HG03558 (cell line): ENCODE results near the gene MTUS2.

ENCODE experiments used
- ATAC-seq: cut with Tn5 transposase; IDR thresholded peaks from one replicate; pipeline ENCODE4 v1.9.1; 2021; ENCODE audit warnings: moderate number of reproducible peaks; ENCODE audit not compliant: unreplicated experiment; ENCODE audit errors: extremely low read depth

Gene MTUS2

GRCh38 chr13:29509999-29510589 lies 690.0 kb downstream of the MTUS2 start:
- ATAC-seq, result no peak

DNA sequence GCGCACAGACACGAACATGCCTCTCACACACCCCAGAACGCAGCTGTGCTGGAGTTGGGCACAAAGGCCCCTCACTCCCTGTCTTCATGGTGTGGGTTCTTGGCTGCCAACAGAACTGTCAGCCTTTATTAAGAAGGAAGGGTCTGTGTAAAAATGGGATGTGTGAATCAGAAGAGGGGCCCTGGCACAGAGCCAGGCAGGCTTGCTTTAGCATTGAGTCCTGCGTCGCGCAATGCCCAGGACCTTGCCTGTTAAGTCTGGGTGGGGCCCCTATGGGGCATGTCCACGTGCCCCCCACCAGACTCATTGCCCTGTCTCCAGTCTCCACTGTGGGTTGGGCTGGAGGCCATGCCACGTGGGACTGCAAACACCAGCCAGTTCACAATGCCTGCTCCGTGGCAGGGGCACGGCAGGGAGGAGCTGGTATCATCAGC lies 690.5 kb downstream of the MTUS2 start:
- no peak for ATAC-seq

GRCh38 chr13:29511106-29511796 lies 691.1 kb downstream of the MTUS2 start:
- ATAC-seq, result no peak

- ATAC-seq, result no peak
These were observed 691.8 kb downstream of the MTUS2 start for GRCh38 chr13:29511980-29512379.

GRCh38 chr13:29513002-29513980 lies 693.2 kb downstream of the MTUS2 start:
- no peak for ATAC-seq

DNA sequence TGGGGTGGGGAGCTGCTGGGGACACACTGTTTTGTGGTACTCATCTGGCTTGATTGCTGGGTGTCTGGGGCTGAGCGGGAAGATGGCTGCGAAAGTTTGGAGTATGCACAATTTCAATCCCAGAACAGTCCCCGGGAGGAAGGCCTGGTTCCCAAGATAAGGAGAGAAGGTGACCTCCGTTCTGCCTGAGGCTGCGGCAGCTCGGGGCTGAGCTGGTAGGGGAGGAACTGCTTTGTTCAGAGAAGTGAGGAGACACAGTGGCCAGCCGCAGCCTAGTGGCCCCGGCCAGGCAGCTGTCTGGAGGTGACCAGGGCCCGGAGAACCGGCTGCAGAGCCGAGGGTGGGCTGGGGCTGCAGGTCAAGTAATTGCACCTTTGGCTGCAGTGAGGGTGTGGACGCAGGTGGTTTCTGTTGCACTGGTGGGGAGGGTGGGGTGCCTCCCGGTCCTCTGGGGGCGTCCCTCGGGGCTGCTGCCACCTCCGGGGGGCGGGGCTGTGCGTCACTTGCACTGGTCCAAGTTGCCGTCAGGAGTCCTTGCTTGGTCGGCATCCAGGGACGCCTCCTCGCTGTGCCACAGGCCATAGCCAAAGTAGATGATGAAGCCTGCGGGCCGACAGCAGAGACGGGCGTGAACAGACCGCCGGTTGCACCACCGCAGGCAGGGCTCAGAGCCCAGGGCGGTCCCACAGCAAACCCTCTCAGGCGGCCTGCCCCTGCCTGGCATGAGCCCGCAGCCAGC lies 694.0 kb downstream of the MTUS2 start:
- no peak for ATAC-seq

GRCh38 chr13:29514720-29515310 lies 694.7 kb downstream of the MTUS2 start:
- no peak for ATAC-seq

GRCh38 chr13:29515372-29515771 lies 695.2 kb downstream of the MTUS2 start:
- ATAC-seq, result no peak

DNA sequence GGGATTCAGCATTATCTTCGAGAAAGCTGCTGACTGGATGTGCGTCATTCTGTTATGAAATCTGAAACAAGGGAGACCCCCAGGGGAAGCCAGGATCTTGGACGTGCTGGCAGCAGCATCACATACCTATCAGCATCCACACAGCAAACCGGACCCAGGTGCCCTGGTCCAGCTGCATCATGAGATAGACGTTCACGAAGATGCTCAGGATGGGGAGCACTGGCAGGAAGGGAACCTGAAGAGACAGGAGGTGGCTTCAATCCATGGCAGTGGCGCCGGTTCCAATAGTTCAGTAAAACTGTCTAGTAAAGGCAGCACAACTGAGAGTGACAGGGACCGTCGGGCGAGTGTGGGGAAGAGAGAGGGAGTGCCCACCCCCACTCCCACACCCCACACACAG lies 695.9 kb downstream of the MTUS2 start:
- ATAC-seq, result no peak

GRCh38 chr13:29516880-29517279 lies 696.7 kb downstream of the MTUS2 start:
- no peak for ATAC-seq

DNA sequence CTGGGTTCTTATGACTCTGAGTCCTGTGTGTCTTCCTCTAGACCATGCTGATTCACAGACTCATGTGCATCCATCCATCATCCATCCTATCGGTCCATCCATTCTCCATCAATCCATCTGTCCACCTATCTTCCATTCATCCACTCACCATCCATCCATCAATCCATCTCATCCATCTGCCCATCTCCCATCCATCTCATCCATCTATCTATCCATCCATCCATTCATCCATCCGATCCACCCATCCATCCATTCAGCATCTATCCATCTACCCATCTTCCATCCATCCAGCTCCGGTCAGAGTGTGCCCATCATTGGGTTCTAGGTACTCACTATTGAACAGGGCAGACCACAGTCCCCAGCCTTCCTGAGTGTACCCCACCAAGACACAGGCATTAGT lies 699.8 kb downstream of the MTUS2 start:
- no peak for ATAC-seq

GRCh38 chr13:29520671-29521070 lies 700.5 kb downstream of the MTUS2 start:
- no peak for ATAC-seq

- no peak for ATAC-seq
These were observed 701.2 kb downstream of the MTUS2 start for GRCh38 chr13:29521336-29521735.

DNA sequence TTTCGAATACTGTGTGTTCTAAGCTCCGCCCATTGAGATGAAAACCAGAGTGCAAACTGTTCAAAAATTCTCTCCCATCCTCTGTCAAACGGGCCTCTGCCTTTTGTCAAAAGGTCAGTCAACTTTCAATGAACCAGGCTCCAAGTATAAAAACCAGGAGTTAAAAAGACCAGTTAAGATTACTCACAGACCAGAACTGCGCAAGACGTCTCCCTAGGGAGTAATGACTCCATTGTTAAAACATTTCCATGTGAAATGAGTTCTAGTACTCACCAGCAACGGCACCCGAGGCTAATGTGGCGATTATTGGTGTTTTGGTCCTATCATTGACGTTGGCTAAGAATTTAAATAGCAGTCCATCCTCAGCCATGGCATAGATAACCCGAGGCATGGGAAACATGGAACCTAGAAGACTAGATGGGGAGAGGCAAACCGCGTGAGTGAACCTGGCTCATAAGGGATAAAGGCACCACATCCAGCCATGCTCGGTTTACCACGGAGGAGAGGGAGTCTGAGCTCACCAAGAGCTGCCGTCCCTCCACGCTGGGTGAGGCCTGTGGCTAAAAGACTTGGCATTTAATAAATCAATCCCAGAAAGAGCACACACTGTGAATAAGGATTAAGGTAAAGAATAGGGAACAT lies 702.0 kb downstream of the MTUS2 start:
- no peak for ATAC-seq

DNA sequence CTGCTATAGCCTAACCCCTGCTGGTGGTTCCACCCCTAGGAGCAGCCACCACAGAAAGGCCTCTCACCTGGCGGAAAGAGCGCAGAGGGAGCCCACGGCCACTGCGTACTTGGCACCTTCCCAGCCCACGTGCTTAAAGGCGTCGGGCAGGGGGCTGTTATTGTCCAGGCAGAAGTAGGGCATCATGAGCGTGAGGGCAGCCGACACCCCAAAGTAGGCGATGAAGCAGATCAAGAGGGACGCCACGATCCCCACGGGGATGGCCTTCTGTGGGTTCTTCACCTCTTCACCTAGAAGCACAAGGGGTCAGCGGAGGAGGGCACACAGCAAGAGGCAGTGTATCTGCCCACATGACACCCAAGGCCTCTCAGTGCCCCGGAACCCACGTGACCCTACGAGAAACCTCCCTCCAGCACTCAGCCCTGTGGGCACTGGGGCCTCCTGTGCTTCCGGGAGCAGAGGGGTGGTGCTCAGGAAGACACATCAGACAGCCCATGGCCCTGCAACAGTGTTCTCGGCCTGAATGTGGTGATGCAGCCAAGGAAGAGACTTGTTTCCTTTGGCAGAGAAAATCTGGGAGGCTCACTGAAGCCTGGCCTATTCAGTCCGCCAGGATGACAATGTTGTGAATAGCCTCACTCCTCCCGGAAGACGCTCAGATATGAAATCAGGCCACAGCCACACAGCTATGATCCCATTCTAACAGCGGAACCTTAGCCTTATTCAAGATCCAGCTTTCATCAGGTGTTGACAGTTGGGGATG lies 703.2 kb downstream of the MTUS2 start:
- ATAC-seq, result no peak

DNA sequence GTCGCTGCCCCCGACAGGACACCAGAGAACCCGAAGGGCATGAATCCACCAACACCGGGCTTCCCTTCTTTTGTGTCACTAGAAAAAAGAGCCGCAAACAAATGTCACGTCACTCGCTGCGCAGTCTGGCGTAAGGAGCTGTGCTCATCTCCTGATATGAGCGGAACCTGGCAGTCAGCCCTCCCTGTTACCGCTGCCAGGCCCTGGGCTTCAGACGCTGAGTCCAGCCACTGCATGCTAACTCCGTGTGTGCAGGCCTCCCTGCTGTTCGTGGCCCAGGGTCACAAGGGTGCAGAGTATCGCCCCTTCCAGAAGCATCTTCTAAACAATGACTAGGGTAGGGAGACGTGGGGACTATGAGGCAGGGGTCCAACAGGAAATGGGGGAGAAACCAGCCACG lies 704.0 kb downstream of the MTUS2 start:
- ATAC-seq, result no peak

- no peak for ATAC-seq
These were observed 704.5 kb downstream of the MTUS2 start for GRCh38 chr13:29524641-29525040.

GRCh38 chr13:29525757-29526156 lies 705.6 kb downstream of the MTUS2 start:
- ATAC-seq, result no peak

- ATAC-seq, result no peak
These were observed 706.6 kb downstream of the MTUS2 start for GRCh38 chr13:29526741-29527140.
